ENCODE data around the gene MESP2. TPM values are rescaled to one million over a fixed set of nuclear protein-coding genes. Genes with fewer than 3 reads are reported as not detected.

Gene MESP2, protein sequence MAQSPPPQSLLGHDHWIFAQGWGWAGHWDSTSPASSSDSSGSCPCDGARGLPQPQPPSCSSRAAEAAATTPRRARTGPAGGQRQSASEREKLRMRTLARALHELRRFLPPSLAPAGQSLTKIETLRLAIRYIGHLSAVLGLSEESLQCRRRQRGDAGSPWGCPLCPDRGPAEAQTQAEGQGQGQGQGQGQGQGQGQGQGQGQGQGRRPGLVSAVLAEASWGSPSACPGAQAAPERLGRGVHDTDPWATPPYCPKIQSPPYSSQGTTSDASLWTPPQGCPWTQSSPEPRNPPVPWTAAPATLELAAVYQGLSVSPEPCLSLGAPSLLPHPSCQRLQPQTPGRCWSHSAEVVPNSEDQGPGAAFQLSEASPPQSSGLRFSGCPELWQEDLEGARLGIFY
- total RNA-seq = 0.37 and 0.42 TPM in 2 replicates

DNA sequence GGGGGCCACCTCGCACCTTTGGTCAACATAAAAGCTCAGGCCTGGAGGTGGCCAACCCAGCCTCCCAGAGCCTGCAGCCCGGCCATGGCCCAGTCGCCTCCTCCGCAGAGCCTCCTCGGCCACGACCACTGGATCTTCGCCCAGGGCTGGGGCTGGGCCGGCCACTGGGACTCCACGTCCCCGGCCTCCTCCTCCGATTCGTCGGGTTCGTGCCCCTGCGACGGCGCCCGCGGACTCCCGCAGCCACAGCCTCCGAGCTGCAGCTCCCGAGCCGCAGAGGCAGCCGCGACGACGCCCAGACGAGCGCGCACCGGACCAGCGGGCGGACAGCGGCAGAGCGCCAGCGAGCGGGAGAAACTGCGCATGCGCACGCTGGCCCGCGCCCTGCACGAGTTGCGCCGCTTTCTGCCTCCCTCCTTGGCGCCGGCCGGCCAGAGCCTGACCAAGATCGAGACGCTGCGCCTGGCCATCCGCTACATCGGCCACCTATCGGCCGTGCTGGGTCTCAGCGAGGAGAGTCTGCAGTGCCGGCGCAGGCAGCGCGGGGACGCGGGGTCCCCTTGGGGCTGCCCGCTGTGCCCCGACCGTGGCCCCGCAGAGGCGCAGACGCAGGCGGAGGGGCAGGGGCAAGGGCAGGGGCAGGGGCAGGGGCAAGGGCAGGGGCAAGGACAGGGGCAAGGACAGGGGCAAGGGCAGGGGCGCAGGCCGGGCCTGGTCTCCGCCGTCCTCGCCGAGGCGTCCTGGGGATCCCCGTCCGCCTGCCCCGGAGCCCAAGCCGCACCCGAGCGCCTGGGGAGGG is at the start of gene MESP2:
MESP2 (plus strand) TSS at position 59 of the 799 bp plus-strand sequence; CDS start at position 85, 26 bp downstream.

DNA sequence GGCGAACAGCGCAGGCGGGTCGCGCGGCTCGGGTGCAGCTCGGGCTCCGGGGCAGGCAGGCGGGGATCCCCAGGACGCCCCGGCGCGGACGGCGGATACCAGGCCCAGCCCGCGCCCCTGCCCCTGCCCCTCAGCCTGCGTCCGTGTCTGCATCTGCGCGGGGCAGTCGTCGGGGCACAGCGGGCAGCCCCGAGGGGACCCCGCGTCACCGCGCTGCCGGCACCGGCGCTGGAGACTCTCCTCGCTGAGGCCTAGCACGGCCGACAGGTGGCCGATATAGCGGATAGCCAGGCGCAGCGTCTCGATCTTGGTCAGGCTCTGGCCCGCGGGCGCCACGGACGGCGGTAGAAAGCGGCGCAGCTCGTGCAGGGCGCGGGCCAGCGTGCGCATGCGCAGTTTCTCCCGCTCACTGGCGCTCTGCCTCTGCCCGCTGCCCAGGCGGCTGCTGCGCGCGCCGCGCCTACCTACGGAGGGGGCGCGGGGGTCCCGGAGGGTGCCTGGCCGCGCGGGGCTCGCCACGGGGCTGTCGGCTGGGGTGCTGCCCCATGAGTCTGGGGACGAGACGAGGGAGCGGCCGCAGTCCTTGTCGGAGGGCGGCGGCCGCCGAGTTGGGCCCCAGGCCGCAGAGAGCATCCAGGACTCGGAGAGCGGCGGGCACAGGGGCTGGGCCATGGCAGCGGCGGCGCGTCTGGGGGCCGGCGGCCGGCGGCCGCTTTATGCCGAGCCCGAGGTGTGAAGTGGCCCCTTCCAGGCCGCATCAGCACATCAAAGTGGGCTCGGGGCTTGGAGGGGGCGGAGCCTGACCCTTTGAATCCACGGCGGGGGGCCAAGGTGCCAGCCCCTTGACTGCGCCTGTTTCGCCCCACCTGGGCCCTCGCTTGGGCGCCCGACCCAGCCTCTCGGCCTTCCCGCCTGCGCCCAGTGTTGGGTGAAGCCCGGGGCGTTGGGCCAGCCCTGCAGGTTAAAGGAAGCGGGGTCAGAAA is 25.3 kb upstream of the MESP2 start, which contains the start of gene MESP1:
MESP1 (minus strand) TSS at position 690 of the 983 bp plus-strand sequence; CDS start at position 672, 18 bp downstream.

Other genes starting within 250 kb of the MESP2 start
- 6.3 and 7.6 TPM in 2 replicates for gene TICRR, start 200.9 kb upstream of the MESP2 start, total RNA-seq
- gene KIF7, start 120.9 kb upstream of the MESP2 start, total RNA-seq = 1.9 and 2.9 TPM in 2 replicates
- gene PLIN1, start 97.0 kb upstream of the MESP2 start, total RNA-seq = 0.07 and 0.28 TPM in 2 replicates
- gene PEX11A, start 85.6 kb upstream of the MESP2 start, total RNA-seq = 4.2 and 5.1 TPM in 2 replicates
- gene WDR93, start 85.5 kb upstream of the MESP2 start, total RNA-seq = not detected in 2 replicates
- gene MESP1, start 25.1 kb upstream of the MESP2 start, total RNA-seq = 0.07 TPM in 1 of 2 replicates, not detected in the other
- gene ANPEP, start 38.5 kb downstream of the MESP2 start, total RNA-seq = 1.3 and 1.8 TPM in 2 replicates
- 37.8 and 63.5 TPM in 2 replicates for gene AP3S2, start 117.7 kb downstream of the MESP2 start, total RNA-seq
- 8.8 and 14.1 TPM in 2 replicates for gene ARPIN, start 136.6 kb downstream of the MESP2 start, total RNA-seq
- gene ZNF710, start 225.0 kb downstream of the MESP2 start, total RNA-seq = 20.0 and 20.3 TPM in 2 replicates

Data from airway epithelial cell (primary cell).